ENCODE results near the gene ATP6V1F.

DNA sequence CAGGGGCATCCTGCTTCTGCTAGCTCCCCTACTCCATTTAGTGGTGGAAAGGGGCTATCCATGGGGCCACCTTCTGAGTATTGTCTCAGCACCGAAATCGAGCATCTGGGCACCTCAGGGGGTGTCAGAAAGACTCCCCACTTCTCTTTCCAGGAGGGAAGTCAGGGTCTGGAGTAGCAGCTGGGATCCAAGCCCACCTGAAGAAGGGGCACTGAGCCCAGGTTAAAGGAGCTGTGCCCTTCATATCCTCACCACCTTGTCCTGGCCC, 29.8 kb upstream of the ATP6V1F start:
- TF ChIP-seq, protein P1, sequence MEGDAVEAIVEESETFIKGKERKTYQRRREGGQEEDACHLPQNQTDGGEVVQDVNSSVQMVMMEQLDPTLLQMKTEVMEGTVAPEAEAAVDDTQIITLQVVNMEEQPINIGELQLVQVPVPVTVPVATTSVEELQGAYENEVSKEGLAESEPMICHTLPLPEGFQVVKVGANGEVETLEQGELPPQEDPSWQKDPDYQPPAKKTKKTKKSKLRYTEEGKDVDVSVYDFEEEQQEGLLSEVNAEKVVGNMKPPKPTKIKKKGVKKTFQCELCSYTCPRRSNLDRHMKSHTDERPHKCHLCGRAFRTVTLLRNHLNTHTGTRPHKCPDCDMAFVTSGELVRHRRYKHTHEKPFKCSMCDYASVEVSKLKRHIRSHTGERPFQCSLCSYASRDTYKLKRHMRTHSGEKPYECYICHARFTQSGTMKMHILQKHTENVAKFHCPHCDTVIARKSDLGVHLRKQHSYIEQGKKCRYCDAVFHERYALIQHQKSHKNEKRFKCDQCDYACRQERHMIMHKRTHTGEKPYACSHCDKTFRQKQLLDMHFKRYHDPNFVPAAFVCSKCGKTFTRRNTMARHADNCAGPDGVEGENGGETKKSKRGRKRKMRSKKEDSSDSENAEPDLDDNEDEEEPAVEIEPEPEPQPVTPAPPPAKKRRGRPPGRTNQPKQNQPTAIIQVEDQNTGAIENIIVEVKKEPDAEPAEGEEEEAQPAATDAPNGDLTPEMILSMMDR (conservative IDR thresholded peaks at IDR 0.05; ENCODE audit: low read length): no peak
- TF ChIP-seq EZH2phosphoT487 (IDR thresholded peaks at IDR 0.05; ENCODE audit: borderline replicate concordance): no peak

Measured in Loucy (cell line).